Osteocyte (in vitro differentiated cells): ENCODE data around the gene ACAD9. TPM values are rescaled to one million over a fixed set of nuclear protein-coding genes. Genes with fewer than 3 reads are reported as not detected.

Experiments
- DNase-seq: peaks from one replicate; pipeline ENCODE4 v3.0.0; 2021; ENCODE audit warnings: mixed read lengths; ENCODE audit not compliant: unreplicated experiment; ENCODE audit errors: extremely low spot score
- H3K27ac Mint-ChIP-seq: one replicate; pipeline ENCODE4 v1.8.0; 2021; ENCODE audit warnings: mild to moderate bottlenecking, mixed read lengths; ENCODE audit not compliant: unreplicated experiment
- H3K27me3 Mint-ChIP-seq: one replicate; pipeline ENCODE4 v1.8.0; 2021; ENCODE audit warnings: mixed read lengths; ENCODE audit not compliant: unreplicated experiment
- H3K36me3 Mint-ChIP-seq: one replicate; pipeline ENCODE4 v1.8.0; 2021; ENCODE audit warnings: mixed read lengths; ENCODE audit not compliant: unreplicated experiment
- H3K4me1 Mint-ChIP-seq: one replicate; pipeline ENCODE4 v1.8.0; 2021; ENCODE audit warnings: mixed read lengths; ENCODE audit not compliant: unreplicated experiment
- H3K4me3 Mint-ChIP-seq: one replicate; pipeline ENCODE4 v1.8.0; 2021; ENCODE audit warnings: mild to moderate bottlenecking, moderate library complexity, mixed read lengths; ENCODE audit not compliant: unreplicated experiment
- H3K9me3 Mint-ChIP-seq: one replicate; pipeline ENCODE4 v1.8.0; 2021; ENCODE audit warnings: mixed read lengths; ENCODE audit not compliant: unreplicated experiment
- CTCF ChIP-seq: fragments of 200-600 bp; sonication (generic); IDR thresholded peaks from 2 replicates; pipeline ENCODE4 v1.5.0; 2021; ENCODE audit warnings: antibody characterized with exemption, mild to moderate bottlenecking, moderate library complexity
- total RNA-seq: library from RNA; stranded (reverse); gene quantifications from 2 replicates; pipeline ENCODE4 v1.2.1, GENCODE V29; 2021

ACAD9 gene
- total RNA-seq, 1 donor from 2014 or later, result 45.4 TPM

GRCh38 chr3:128844502-128844901 lies 34.9 kb upstream of the ACAD9 start:
- peaks cover 12% of the 10 kb centered on the region for H3K4me1 Mint-ChIP-seq

GRCh38 chr3:128845119-128845777 lies 34.2 kb upstream of the ACAD9 start:
- peak overlapping the region; percentile 20 for H3K27ac Mint-ChIP-seq
- peaks cover 6% of the 10 kb centered on the region for H3K27me3 Mint-ChIP-seq
- peak overlapping the region; percentile 10 for H3K4me3 Mint-ChIP-seq
- no peaks in the 10 kb centered on the region for H3K9me3 Mint-ChIP-seq
- H3K36me3 Mint-ChIP-seq, result no peaks in the 10 kb centered on the region
- DNase-seq, result no peak
- peaks cover 18% of the 10 kb centered on the region for H3K4me1 Mint-ChIP-seq
- TF ChIP-seq CTCF, result peak; percentile 9

More at GRCh38 chr3:128844502-128844901, 34.9 kb upstream of the ACAD9 start:
- H3K27me3 Mint-ChIP-seq, result peaks cover 8% of the 10 kb centered on the region
- H3K4me3 Mint-ChIP-seq, result no peak overlapping the region
- H3K36me3 Mint-ChIP-seq, result no peaks in the 10 kb centered on the region
- TF ChIP-seq CTCF, result no peak
- DNase-seq, result no peak
- no peak overlapping the region for H3K27ac Mint-ChIP-seq
- H3K9me3 Mint-ChIP-seq, result no peaks in the 10 kb centered on the region

GRCh38 chr3:128845778-128846485 lies 33.5 kb upstream of the ACAD9 start:
- Mint-ChIP-seq H3K4me1 (peaks cover 22% of the 10 kb centered on the region), H3K9me3 (no peaks in the 10 kb centered on the region), H3K27ac (no peak overlapping the region)

GRCh38 chr3:128846486-128846891 lies 32.9 kb upstream of the ACAD9 start:
- H3K4me3 Mint-ChIP-seq, result no peak overlapping the region
- no peaks in the 10 kb centered on the region for H3K9me3 Mint-ChIP-seq
- H3K36me3 Mint-ChIP-seq, result no peaks in the 10 kb centered on the region
- TF ChIP-seq CTCF, result no peak
- no peaks in the 10 kb centered on the region for H3K27me3 Mint-ChIP-seq
- H3K27ac Mint-ChIP-seq, result no peak overlapping the region
- no peak for DNase-seq
- peaks cover 22% of the 10 kb centered on the region for H3K4me1 Mint-ChIP-seq

More at GRCh38 chr3:128845778-128846485, 33.5 kb upstream of the ACAD9 start:
- peak; percentile 50 for TF ChIP-seq CTCF
- Mint-ChIP-seq H3K27me3 (no peaks in the 10 kb centered on the region), H3K4me3 (peak overlapping the region; percentile 48), H3K36me3 (no peaks in the 10 kb centered on the region)
- DNase-seq, result peak; percentile 87

GRCh38 chr3:128847666-128848370 lies 31.6 kb upstream of the ACAD9 start:
- H3K4me3 Mint-ChIP-seq, result no peak overlapping the region
- no peak for DNase-seq
- no peaks in the 10 kb centered on the region for H3K36me3 Mint-ChIP-seq
- no peak for TF ChIP-seq CTCF
- no peaks in the 10 kb centered on the region for H3K27me3 Mint-ChIP-seq
- no peaks in the 10 kb centered on the region for H3K9me3 Mint-ChIP-seq
- H3K27ac Mint-ChIP-seq, result no peak overlapping the region
- peaks cover 22% of the 10 kb centered on the region for H3K4me1 Mint-ChIP-seq
